Sigmoid colon (tissue), 4 donors: ENCODE results near the gene SACM1L.

Experiments
- CTCF ChIP-seq, 4 experiments: fragments of 450-650 bp in 3 of 4; fragments of 200-600 bp in 1 of 4; IDR thresholded peaks; one replicate each; pipeline ENCODE4 v1.5.1; 2016 to 2019; ENCODE audit warnings: antibody characterized with exemption in 4 of 4, mild to moderate bottlenecking in 3 of 4, moderate library complexity in 2 of 4
- EP300 ChIP-seq, 4 donors: sonication (generic); formaldehyde crosslinking; IDR thresholded peaks; one replicate each; pipeline ENCODE4 v1.6.1; 2017; ENCODE audit warnings: antibody characterized with exemption in 4 of 4
- POLR2AphosphoS5 ChIP-seq, 4 donors: sonication (generic); formaldehyde crosslinking; IDR thresholded peaks; one replicate each; pipeline ENCODE4 v1.6.1; 2017; ENCODE audit warnings: antibody characterized with exemption in 4 of 4

GRCh38 chr3:45640091-45640507, 49.1 kb upstream of the SACM1L start:
- TF ChIP-seq CTCF (IDR thresholded peaks at IDR 0.05), result no peak
- no peak for TF ChIP-seq EP300 (IDR thresholded peaks at IDR 0.05)
- TF ChIP-seq POLR2AphosphoS5 (IDR thresholded peaks at IDR 0.05), result no peak
